Gastroesophageal sphincter (tissue), 3 donors: ENCODE data around the gene RSU1.
"Not testable (repeated sequence)": the region's sequence is repeated elsewhere in the genome, so short reads cannot be mapped to it uniquely, and the experiment has no call there.

Source experiments
- POLR2A ChIP-seq, 2 donors: fragments of 450-650 bp; IDR thresholded peaks; one replicate each; pipeline ENCODE4 v1.6.1; 2017; ENCODE audit warnings: antibody characterized with exemption in 2 of 2, mild to moderate bottlenecking in 2 of 2, moderate library complexity in 1 of 2
- TF ChIP-seq, protein P1 (sequence below), 4 experiments: fragments of 200-600 bp in 2 of 4; fragments of 450-650 bp in 2 of 4; sonication (generic) in 1 of 4; IDR thresholded peaks; one replicate each; pipeline ENCODE4 v1.5.1; 2017 to 2019; ENCODE audit warnings: antibody characterized with exemption in 4 of 4, mild to moderate bottlenecking in 2 of 4, moderate library complexity in 2 of 4

DNA sequence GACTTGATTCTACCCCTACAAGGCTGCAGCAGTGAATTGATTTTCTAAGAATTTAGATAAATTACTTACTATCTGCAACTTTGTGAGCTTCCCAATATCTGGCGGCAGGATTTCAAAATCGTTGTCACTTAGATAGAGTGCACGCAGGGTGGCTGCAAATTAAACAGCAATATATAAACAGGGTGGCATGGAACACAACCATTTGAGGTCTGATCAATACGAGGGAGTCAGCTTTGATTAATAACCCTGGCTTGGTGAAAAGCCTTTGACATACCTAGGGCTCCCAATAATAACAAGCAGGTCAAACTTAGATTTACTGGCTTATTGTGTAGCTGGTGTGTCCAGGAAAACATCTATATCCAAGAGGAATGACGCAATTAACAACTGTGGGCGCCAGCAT lies 64.4 kb downstream of the RSU1 start:
- TF ChIP-seq, protein P1, sequence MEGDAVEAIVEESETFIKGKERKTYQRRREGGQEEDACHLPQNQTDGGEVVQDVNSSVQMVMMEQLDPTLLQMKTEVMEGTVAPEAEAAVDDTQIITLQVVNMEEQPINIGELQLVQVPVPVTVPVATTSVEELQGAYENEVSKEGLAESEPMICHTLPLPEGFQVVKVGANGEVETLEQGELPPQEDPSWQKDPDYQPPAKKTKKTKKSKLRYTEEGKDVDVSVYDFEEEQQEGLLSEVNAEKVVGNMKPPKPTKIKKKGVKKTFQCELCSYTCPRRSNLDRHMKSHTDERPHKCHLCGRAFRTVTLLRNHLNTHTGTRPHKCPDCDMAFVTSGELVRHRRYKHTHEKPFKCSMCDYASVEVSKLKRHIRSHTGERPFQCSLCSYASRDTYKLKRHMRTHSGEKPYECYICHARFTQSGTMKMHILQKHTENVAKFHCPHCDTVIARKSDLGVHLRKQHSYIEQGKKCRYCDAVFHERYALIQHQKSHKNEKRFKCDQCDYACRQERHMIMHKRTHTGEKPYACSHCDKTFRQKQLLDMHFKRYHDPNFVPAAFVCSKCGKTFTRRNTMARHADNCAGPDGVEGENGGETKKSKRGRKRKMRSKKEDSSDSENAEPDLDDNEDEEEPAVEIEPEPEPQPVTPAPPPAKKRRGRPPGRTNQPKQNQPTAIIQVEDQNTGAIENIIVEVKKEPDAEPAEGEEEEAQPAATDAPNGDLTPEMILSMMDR (IDR thresholded peaks at IDR 0.05) = not testable (repeated sequence)
- TF ChIP-seq POLR2A (IDR thresholded peaks at IDR 0.05) = not testable (repeated sequence)
